Measurements from ENCODE around the gene RITA1. TPM values are rescaled to one million over a fixed set of nuclear protein-coding genes. Genes with fewer than 3 reads are reported as not detected.
"Not testable (repeated sequence)": the region's sequence is repeated elsewhere in the genome, so short reads cannot be mapped to it uniquely, and the experiment has no call there.

Gene RITA1
- total RNA-seq, 2 donors from 2014 or later, result 18.8 to 20.3 TPM

DNA sequence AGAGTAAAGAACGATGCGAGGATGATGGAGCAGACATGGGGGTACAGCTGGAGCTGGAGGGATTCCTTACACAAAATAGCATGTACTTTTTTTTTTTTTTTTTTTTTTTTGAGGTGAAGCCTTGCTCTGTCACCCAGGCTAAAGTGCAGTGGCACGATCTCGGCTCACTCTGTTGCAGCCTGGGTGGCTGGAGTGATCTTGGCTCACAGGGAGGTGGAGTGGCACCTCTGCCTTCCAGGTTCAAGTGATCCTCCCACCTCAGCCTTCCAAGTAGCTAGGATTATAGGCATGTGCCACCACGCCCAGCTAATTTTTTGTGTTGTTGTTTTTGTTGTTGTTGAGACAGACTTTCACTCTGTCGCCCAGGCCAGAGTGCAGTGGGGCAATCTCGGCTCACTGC is 44.8 kb upstream of the RITA1 start:
- Mint-ChIP-seq H3K4me1 (peaks cover 4% of the 10 kb centered on the region), H3K4me3 (no peak overlapping the region), H3K27me3 (ENCODE audit: insufficient read depth) (peaks cover 4% of the 10 kb centered on the region), H3K9me3 (no peaks in the 10 kb centered on the region), H3K27ac (no peak overlapping the region), H3K36me3 (ENCODE audit: low read depth) (no peaks in the 10 kb centered on the region)
- H3K9ac ChIP-seq (ENCODE audit: extremely low read depth, low read length, poor library complexity, severe bottlenecking), result no peak overlapping the region
- H3K4me1 ChIP-seq (ENCODE audit: control insufficient read depth, insufficient read depth, low read length), result no peaks in the 10 kb centered on the region
- WGBS, 2 experiments (ENCODE audit: insufficient coverage in 1 of 2, insufficient read length in 1 of 2), result 63 to 93% methylated on average over 2 to 5 of the region's 7 CpGs
- no peak overlapping the region for H3K27ac ChIP-seq (ENCODE audit: low read depth, low read length)
- H3K27me3 ChIP-seq (ENCODE audit: control insufficient read depth, insufficient read depth, low read length, poor library complexity, severe bottlenecking), result no peaks in the 10 kb centered on the region
- H3K9me3 ChIP-seq (ENCODE audit: control insufficient read depth, low read length), result no peaks in the 10 kb centered on the region
- TF ChIP-seq, protein P1, sequence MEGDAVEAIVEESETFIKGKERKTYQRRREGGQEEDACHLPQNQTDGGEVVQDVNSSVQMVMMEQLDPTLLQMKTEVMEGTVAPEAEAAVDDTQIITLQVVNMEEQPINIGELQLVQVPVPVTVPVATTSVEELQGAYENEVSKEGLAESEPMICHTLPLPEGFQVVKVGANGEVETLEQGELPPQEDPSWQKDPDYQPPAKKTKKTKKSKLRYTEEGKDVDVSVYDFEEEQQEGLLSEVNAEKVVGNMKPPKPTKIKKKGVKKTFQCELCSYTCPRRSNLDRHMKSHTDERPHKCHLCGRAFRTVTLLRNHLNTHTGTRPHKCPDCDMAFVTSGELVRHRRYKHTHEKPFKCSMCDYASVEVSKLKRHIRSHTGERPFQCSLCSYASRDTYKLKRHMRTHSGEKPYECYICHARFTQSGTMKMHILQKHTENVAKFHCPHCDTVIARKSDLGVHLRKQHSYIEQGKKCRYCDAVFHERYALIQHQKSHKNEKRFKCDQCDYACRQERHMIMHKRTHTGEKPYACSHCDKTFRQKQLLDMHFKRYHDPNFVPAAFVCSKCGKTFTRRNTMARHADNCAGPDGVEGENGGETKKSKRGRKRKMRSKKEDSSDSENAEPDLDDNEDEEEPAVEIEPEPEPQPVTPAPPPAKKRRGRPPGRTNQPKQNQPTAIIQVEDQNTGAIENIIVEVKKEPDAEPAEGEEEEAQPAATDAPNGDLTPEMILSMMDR (conservative IDR thresholded peaks at IDR 0.05), result no peak
- DNase-seq, result no peak
- no peak overlapping the region for H3K4me3 ChIP-seq (ENCODE audit: low read length)
- no peaks in the 10 kb centered on the region for H3K36me3 ChIP-seq (ENCODE audit: control insufficient read depth, insufficient read depth, low read length)

DNA sequence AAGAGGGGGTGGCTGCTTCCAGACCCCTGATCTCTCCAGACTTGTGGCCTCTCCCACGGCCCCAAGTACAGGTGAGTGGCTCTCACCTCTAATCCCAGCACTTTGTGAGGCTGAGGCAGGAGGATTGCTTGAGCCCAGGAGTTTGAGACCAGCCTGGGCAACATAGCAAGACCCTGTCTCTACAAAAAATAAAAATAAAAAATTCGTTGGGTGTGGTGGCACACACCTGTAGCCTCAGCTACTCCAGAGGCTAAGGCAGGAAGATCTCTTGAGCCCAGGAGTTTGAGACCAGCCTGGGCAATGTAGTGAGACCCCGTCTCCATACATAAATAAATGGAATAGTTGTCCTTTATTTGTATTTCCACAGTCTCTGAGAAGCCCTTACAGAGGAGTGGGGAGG is 43.8 kb upstream of the RITA1 start:
- 87% methylated on average over 2 of the region's 3 CpGs; no CpG with 5 or more reads in 1 of the 2 experiments for WGBS, 2 experiments (ENCODE audit: insufficient coverage in 1 of 2, insufficient read length in 1 of 2)
- not testable (repeated sequence) for H3K4me3 Mint-ChIP-seq, H3K27ac Mint-ChIP-seq

DNA sequence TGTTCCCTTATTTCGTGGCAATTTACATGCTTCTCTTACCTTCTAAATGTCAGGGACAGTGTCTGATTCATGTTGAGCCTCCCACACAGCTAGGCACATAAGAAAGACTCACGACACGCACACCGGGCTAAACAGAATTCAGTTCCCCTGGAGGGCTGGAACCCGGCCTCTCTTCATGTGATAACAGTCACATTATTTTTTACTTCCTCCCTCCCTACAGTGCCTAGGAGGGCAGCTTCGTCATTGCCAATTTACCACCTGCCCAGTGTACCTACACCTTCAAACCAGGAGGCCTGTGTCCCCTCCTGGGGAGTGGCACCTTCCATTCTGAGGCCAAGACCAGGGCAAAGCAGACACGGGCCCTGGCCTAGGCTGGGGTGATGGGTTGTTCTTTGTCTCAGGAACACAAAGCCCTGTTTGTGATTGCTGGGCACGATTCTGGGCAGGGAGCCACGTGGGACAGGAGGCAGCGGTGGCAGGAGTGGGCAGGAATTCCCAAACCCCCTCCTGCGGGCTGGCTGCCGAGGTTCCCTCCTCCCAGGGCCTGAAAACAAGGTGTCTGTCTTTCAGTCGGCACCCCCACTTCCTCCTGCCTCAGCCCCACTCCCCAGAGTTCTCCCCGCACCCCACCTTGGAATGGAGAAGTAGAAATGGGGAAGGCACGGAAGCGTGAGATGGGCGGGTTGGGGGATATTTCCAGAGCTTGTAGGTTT is 43.2 kb upstream of the RITA1 start:
- Mint-ChIP-seq H3K27ac (no peak overlapping the region), H3K27me3 (ENCODE audit: insufficient read depth) (peaks cover 8% of the 10 kb centered on the region)
- H3K9me3 ChIP-seq (ENCODE audit: control insufficient read depth, low read length), result peaks cover 4% of the 10 kb centered on the region

More for the DNA sequence above, 43.8 kb upstream of the RITA1 start:
- not testable (repeated sequence) for DNase-seq; H3K4me3 ChIP-seq (ENCODE audit: low read length); H3K36me3 ChIP-seq (ENCODE audit: control insufficient read depth, insufficient read depth, low read length); H3K9me3 ChIP-seq (ENCODE audit: control insufficient read depth, low read length); H3K27me3 Mint-ChIP-seq (ENCODE audit: insufficient read depth); H3K4me1 Mint-ChIP-seq; H3K9me3 Mint-ChIP-seq; H3K27ac ChIP-seq (ENCODE audit: low read depth, low read length); H3K36me3 Mint-ChIP-seq (ENCODE audit: low read depth); H3K27me3 ChIP-seq (ENCODE audit: control insufficient read depth, insufficient read depth, low read length, poor library complexity, severe bottlenecking); H3K9ac ChIP-seq (ENCODE audit: extremely low read depth, low read length, poor library complexity, severe bottlenecking); H3K4me1 ChIP-seq (ENCODE audit: control insufficient read depth, insufficient read depth, low read length)

More for the DNA sequence above, 43.2 kb upstream of the RITA1 start:
- 83 to 87% methylated on average over 7 to 16 of the region's 17 CpGs for WGBS, 2 experiments (ENCODE audit: insufficient coverage in 1 of 2, insufficient read length in 1 of 2)
- Mint-ChIP-seq H3K9me3 (peaks cover 7% of the 10 kb centered on the region), H3K4me1 (no peaks in the 10 kb centered on the region), H3K4me3 (no peak overlapping the region), H3K36me3 (ENCODE audit: low read depth) (no peaks in the 10 kb centered on the region)
- TF ChIP-seq, protein P1 (conservative IDR thresholded peaks at IDR 0.05), result no peak
- H3K4me3 ChIP-seq (ENCODE audit: low read length), result no peak overlapping the region
- no peaks in the 10 kb centered on the region for H3K4me1 ChIP-seq (ENCODE audit: control insufficient read depth, insufficient read depth, low read length)
- no peak overlapping the region for H3K27ac ChIP-seq (ENCODE audit: low read depth, low read length)
- H3K9ac ChIP-seq (ENCODE audit: extremely low read depth, low read length, poor library complexity, severe bottlenecking), result no peak overlapping the region
- H3K36me3 ChIP-seq (ENCODE audit: control insufficient read depth, insufficient read depth, low read length), result no peaks in the 10 kb centered on the region
- DNase-seq, result peak; percentile 40
- H3K27me3 ChIP-seq (ENCODE audit: control insufficient read depth, insufficient read depth, low read length, poor library complexity, severe bottlenecking), result no peaks in the 10 kb centered on the region
